H1 (cell line): ENCODE measurements around the gene MAP4K1. TPM values are rescaled to one million over a fixed set of nuclear protein-coding genes. Genes with fewer than 3 reads are reported as not detected.

Source experiments
- CTCF ChIA-PET: fragments of 300-600 bp; sonication (Branson Sonifier 250); formaldehyde crosslinking; loops from one replicate; lab custom pipeline; 2021; ENCODE audit not compliant: partially characterized antibody; lab: Charles Lee
- POLR2A ChIA-PET: fragments of 300-600 bp; sonication (Branson Sonifier 250); formaldehyde crosslinking; loops from one replicate; lab custom pipeline; 2021; ENCODE audit warnings: inconsistent platforms; ENCODE audit not compliant: partially characterized antibody; lab: Charles Lee
- DNase-seq, 2 experiments: peaks; one replicate each; pipeline versions ENCODE4 v3.0.0 to v3.0.0-alpha.2; 2010 to 2022; ENCODE audit warnings: low spot score in 2 of 2, low read depth in 1 of 2, mixed read lengths in 1 of 2
- FAIRE-seq: peaks from 2 replicates; lab custom pipeline; 2011; peaks lifted over from hg19 to GRCh38; lab: Jason Lieb, UNC
- H2AFZ ChIP-seq: 2 replicates; pipeline ENCODE4 v1.8.1; 2012; ENCODE audit warnings: low read length, inconsistent platforms
- H2AK5ac ChIP-seq: 2 replicates; pipeline ENCODE4 v1.6.1; 2013; ENCODE audit warnings: low read depth, low read length
- H2BK120ac ChIP-seq: replicated peaks from 2 replicates; pipeline ENCODE3; 2013; ENCODE audit warnings: low read depth, low read length, inconsistent platforms
- H2BK12ac ChIP-seq: 2 replicates; pipeline ENCODE4 v1.6.1; 2013; ENCODE audit warnings: low read depth, low read length
- H2BK15ac ChIP-seq: 2 replicates; pipeline ENCODE4 v1.6.1; 2013; ENCODE audit warnings: low read length
- H2BK20ac ChIP-seq: 2 replicates; pipeline ENCODE4 v1.6.1; 2013; ENCODE audit warnings: low read length
- H2BK5ac ChIP-seq: 2 replicates; pipeline ENCODE4 v1.6.1; 2013; ENCODE audit warnings: low read depth, low read length
- H3K14ac ChIP-seq: 2 replicates; pipeline ENCODE4 v1.6.1; 2013; ENCODE audit warnings: inconsistent platforms; ENCODE audit not compliant: insufficient read length
- H3K18ac ChIP-seq: 2 replicates; pipeline ENCODE4 v1.6.1; 2013; ENCODE audit warnings: low read length; ENCODE audit errors: extremely low read depth
- H3K23ac ChIP-seq: 2 replicates; pipeline ENCODE4 v1.6.1; 2013; ENCODE audit warnings: inconsistent platforms; ENCODE audit not compliant: insufficient read length
- H3K23me2 ChIP-seq: 2 replicates; pipeline ENCODE4 v1.6.1; 2013; ENCODE audit warnings: low read depth, low read length
- H3K27ac ChIP-seq: 2 replicates; pipeline ENCODE4 v1.6.1; 2011; ENCODE audit warnings: low read depth, low read length, inconsistent platforms
- H3K27me3 ChIP-seq, 4 experiments: replicated peaks in 1 of 4; 1 replicate in 1 of 4; 2 replicates in 3 of 4; pipeline versions ENCODE4 v1.6.1 to v1.8.1; 2011 to 2013; ENCODE audit warnings: low read length in 3 of 4, mild to moderate bottlenecking in 3 of 4, inconsistent platforms in 2 of 4, mixed read lengths in 2 of 4, moderate library complexity in 1 of 4; ENCODE audit not compliant: control insufficient read depth in 3 of 4, insufficient read depth in 3 of 4; ENCODE audit errors: extremely low read depth in 1 of 4
- H3K36me3 ChIP-seq, 4 experiments: 2 replicates each; pipeline versions ENCODE4 v1.6.1 to v1.8.1; 2011 to 2013; ENCODE audit warnings: mild to moderate bottlenecking in 4 of 4, low read length in 3 of 4, moderate library complexity in 2 of 4, control low read depth in 1 of 4, inconsistent platforms in 1 of 4; ENCODE audit not compliant: insufficient read depth in 4 of 4, control insufficient read depth in 2 of 4
- H3K4ac ChIP-seq: replicated peaks from 2 replicates; pipeline ENCODE3; 2013; ENCODE audit warnings: low read length, low read depth, mixed read lengths, inconsistent platforms; ENCODE audit not compliant: insufficient read length
- H3K4me1 ChIP-seq, 4 experiments: replicated peaks in 1 of 4; 1 replicate in 1 of 4; 2 replicates in 3 of 4; pipeline versions ENCODE4 v1.6.1 to v1.8.1; 2011 to 2013; ENCODE audit warnings: low read length in 3 of 4, inconsistent platforms in 2 of 4, mixed read lengths in 1 of 4; ENCODE audit not compliant: insufficient read depth in 4 of 4, control insufficient read depth in 3 of 4
- H3K4me2 ChIP-seq, 2 experiments: 2 replicates each; pipeline versions ENCODE4 v1.6.1 to v1.8.1; 2011 to 2013; ENCODE audit warnings: low read depth in 2 of 2, low read length in 2 of 2, control low read depth in 1 of 2, inconsistent platforms in 1 of 2, mild to moderate bottlenecking in 1 of 2; ENCODE audit not compliant: insufficient read depth in 1 of 2
- H3K4me3 ChIP-seq, 4 experiments: fragments of 200-600, 300-600 bp in 1 of 4; sonication (generic), shearing (Covaris generic), sonication (Bioruptor Twin) in 1 of 4; 2 replicates each; pipeline versions ENCODE4 v1.5.1 to v1.8.1; 2011 to 2016; ENCODE audit warnings: low read length in 4 of 4, low read depth in 3 of 4, control low read depth in 2 of 4, inconsistent platforms in 2 of 4, mild to moderate bottlenecking in 2 of 4, mixed read lengths in 1 of 4, moderate library complexity in 1 of 4; ENCODE audit not compliant: insufficient read depth in 2 of 4; ENCODE audit errors: extremely low read depth in 1 of 4
- H3K56ac ChIP-seq: replicated peaks from 2 replicates; pipeline ENCODE3; 2013; ENCODE audit warnings: low read depth, mild to moderate bottlenecking, mixed read lengths, low read length, inconsistent platforms; ENCODE audit not compliant: insufficient read length
- H3K79me1 ChIP-seq: 2 replicates; pipeline ENCODE4 v1.6.1; 2013; ENCODE audit warnings: low read depth, low read length, control low read depth
- H3K79me2 ChIP-seq, 2 experiments: 2 replicates each; pipeline versions ENCODE4 v1.6.1 to v1.8.1; 2012 to 2013; ENCODE audit warnings: low read length in 2 of 2, mild to moderate bottlenecking in 2 of 2, inconsistent platforms in 1 of 2; ENCODE audit not compliant: insufficient read depth in 2 of 2, control insufficient read depth in 1 of 2
- H3K9ac ChIP-seq, 4 experiments: replicated peaks in 1 of 4; 1 replicate in 1 of 4; 2 replicates in 3 of 4; pipeline versions ENCODE4 v1.6.1 to v1.8.1; 2011 to 2013; ENCODE audit warnings: low read depth in 3 of 4, low read length in 3 of 4, control low read depth in 2 of 4, mild to moderate bottlenecking in 2 of 4, moderate library complexity in 2 of 4, inconsistent platforms in 1 of 4; ENCODE audit errors: extremely low read depth in 1 of 4
- H3K9me3 ChIP-seq, 2 experiments: 2 replicates each; pipeline versions ENCODE4 v1.6.1 to v1.8.1; 2012 to 2013; ENCODE audit warnings: mild to moderate bottlenecking in 2 of 2, moderate library complexity in 2 of 2, control low read depth in 1 of 2, inconsistent platforms in 1 of 2, low read depth in 1 of 2, low read length in 1 of 2, mixed read lengths in 1 of 2; ENCODE audit not compliant: insufficient read depth in 2 of 2
- H4K20me1 ChIP-seq, 2 experiments: replicated peaks in 1 of 2; 2 replicates each; pipeline versions ENCODE3 to v1.8.1; 2011 to 2013; ENCODE audit warnings: inconsistent platforms in 2 of 2, low read length in 2 of 2, mild to moderate bottlenecking in 1 of 2; ENCODE audit not compliant: insufficient read depth in 2 of 2, control insufficient read depth in 1 of 2
- H4K5ac ChIP-seq: 2 replicates; pipeline ENCODE4 v1.6.1; 2013; ENCODE audit warnings: low read length, low read depth, mixed read lengths, inconsistent platforms; ENCODE audit not compliant: insufficient read length
- H4K8ac ChIP-seq: 2 replicates; pipeline ENCODE4 v1.8.0; 2013; ENCODE audit warnings: mild to moderate bottlenecking, moderate library complexity, low read length, inconsistent platforms; ENCODE audit not compliant: insufficient read depth; ENCODE audit errors: extremely low read depth
- H4K91ac ChIP-seq: replicated peaks from 2 replicates; pipeline ENCODE3; 2013; ENCODE audit warnings: low read length, mixed read lengths, inconsistent platforms; ENCODE audit not compliant: insufficient read length
- EGR1 ChIP-seq: IDR thresholded peaks from 2 replicates; pipeline ENCODE4 v1.6.1; 2011; ENCODE audit warnings: low read depth, low read length, borderline replicate concordance
- NANOG ChIP-seq: IDR thresholded peaks from 2 replicates; pipeline ENCODE4 v1.6.1; 2011; ENCODE audit warnings: low read length, low read depth, mild to moderate bottlenecking, inconsistent platforms; ENCODE audit not compliant: insufficient read depth, poor library complexity, severe bottlenecking
- POLR2A ChIP-seq, 2 experiments: IDR thresholded peaks; 1 replicate in 1 of 2; 2 replicates in 1 of 2; pipeline ENCODE4 v1.6.1; 2011; ENCODE audit warnings: low read depth in 2 of 2, low read length in 2 of 2, mild to moderate bottlenecking in 2 of 2; ENCODE audit errors: control extremely low read depth in 1 of 2
- POLR2AphosphoS5 ChIP-seq: IDR thresholded peaks from 2 replicates; pipeline ENCODE4 v1.6.1; 2011; ENCODE audit warnings: low read depth, low read length
- RAD21 ChIP-seq, 2 experiments: IDR thresholded peaks in 1 of 2; conservative IDR thresholded peaks in 1 of 2; 2 replicates each; pipeline ENCODE4 v1.6.1; 2011; ENCODE audit warnings: low read depth in 2 of 2, low read length in 2 of 2, improper control_type of control experiment in 1 of 2, inconsistent platforms in 1 of 2, mild to moderate bottlenecking in 1 of 2, moderate library complexity in 1 of 2
- RXRA ChIP-seq: IDR thresholded peaks from 2 replicates; pipeline ENCODE4 v1.6.1; 2011; ENCODE audit warnings: low read depth, mild to moderate bottlenecking, low read length, moderate library complexity; ENCODE audit not compliant: insufficient read depth
- TAF1 ChIP-seq: IDR thresholded peaks from 2 replicates; pipeline ENCODE4 v1.6.1; 2011; ENCODE audit warnings: mild to moderate bottlenecking, low read depth, low read length
- TCF12 ChIP-seq: IDR thresholded peaks from 2 replicates; pipeline ENCODE4 v1.6.1; 2011; ENCODE audit warnings: low read depth, mild to moderate bottlenecking, low read length
- WGBS, 2 experiments: shearing (Covaris generic) in 1 of 2; methylation state at CpG; one replicate each; pipeline versions ENCODE4 v1.1.6 to v1.1.7; 2013 to 2015; ENCODE audit warnings: low lambda C conversion rate in 2 of 2, mixed read lengths in 2 of 2, inconsistent platforms in 1 of 2, low coverage in 1 of 2, missing lambda C conversion rate in 1 of 2; ENCODE audit not compliant: insufficient replicate concordance in 2 of 2, insufficient coverage in 1 of 2, insufficient read length in 1 of 2; ENCODE audit errors: extremely low coverage in 1 of 2, missing lambda C conversion rate in 1 of 2; 5-methylcytosine and 5-hydroxymethylcytosine counted together
- polyA plus RNA-seq, 7 experiments: library from polyadenylated mRNA; depleted of rRNA in 3 of 7; stranded (reverse) in 5 of 7; unstranded in 2 of 7; fragments of >200 nt in 5 of 7; fragments of 200-250 nt in 2 of 7; gene quantifications; 1 replicate in 5 of 7; 2 replicates in 1 of 7; 4 replicates in 1 of 7; pipeline versions ENCODE4 v1.2.1 to v1.2.3, GENCODE V29; 2011 to 2013; ENCODE audit warnings: missing spikeins in 2 of 7, mixed read lengths in 2 of 7
- total RNA-seq: library from RNA; stranded (reverse); fragmentation: NEBNext Ultra II Directional; extraction: Animal tissue kit (Norgen Biotek cat#: 25700); gene quantifications from 2 replicates; pipeline ENCODE4 v1.2.1, GENCODE V29; 2021

The MAP4K1 gene
- total and polyA plus RNA-seq, 2 of the 8 experiments (the other 6 are each of a cell fraction or from before 2014, with no cell fraction given) = 9.0 to 10.4 TPM

DNA sequence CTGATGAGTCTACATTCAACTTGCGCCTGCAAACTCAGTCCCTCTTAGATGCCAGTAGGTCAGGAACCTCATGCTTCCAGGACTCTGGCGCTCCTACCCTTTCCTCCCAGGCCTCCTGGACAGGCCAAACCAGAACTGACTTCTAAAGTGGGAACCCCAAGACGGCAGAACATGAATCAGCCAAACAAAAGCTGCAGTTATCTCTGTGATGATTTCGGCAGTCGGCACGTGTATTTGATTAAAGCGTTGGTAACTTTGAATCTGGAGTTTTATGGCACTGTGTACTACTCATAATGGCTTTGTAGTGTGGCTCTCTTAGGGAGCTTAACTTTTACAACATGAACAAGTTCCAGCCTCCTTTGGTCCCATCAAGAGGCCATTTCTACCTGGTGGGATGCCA lies 43.4 kb upstream of the MAP4K1 start:
- H3K4me3 ChIP-seq = no peak overlapping the region
- H2BK5ac ChIP-seq = no peak overlapping the region
- H3K4me1 ChIP-seq = peaks cover 36 to 54% (median 44%) of the 10 kb centered on the region in 4 experiments
- no peaks in the 10 kb centered on the region for H3K9me3 ChIP-seq
- H3K27ac ChIP-seq = no peak overlapping the region
- H3K23me2 ChIP-seq = no peaks in the 10 kb centered on the region
- no peak overlapping the region for H2BK15ac ChIP-seq
- no peaks in the 10 kb centered on the region for H3K27me3 ChIP-seq
- H2BK12ac ChIP-seq = no peak overlapping the region
- H4K8ac ChIP-seq = no peak overlapping the region
- H3K79me2 ChIP-seq = peaks cover 20 to 91% of the 10 kb centered on the region in 2 experiments
- DNase-seq (no peak), FAIRE-seq (no peak)
- H2BK20ac ChIP-seq = no peak overlapping the region
- H4K91ac ChIP-seq = no peak overlapping the region
- CTCF ChIA-PET = interaction anchor here (0.6 to 1.3 kb wide), 6 partner anchors 10 to 153 kb away, joined by 3 to 6 read pairs (median 4); no protein-coding TSS in a partner anchor
- H3K56ac ChIP-seq = no peak overlapping the region
- no peak overlapping the region for H3K9ac ChIP-seq
- H3K79me1 ChIP-seq = peaks cover 30% of the 10 kb centered on the region
- WGBS, 2 experiments = 74% methylated on average over 7 of the region's 7 CpGs; no CpG with 5 or more reads in 1 of the 2 experiments
- H4K20me1 ChIP-seq = peaks cover 11 to 47% of the 10 kb centered on the region in 2 experiments
- no peak overlapping the region for H3K18ac ChIP-seq
- H2AFZ ChIP-seq = no peak overlapping the region
- H3K4me2 ChIP-seq = no peak overlapping the region
- TF ChIP-seq TAF1 (no peak), POLR2AphosphoS5 (peak; percentile 47; the same call in 1 of the 2 replicates), RAD21 (IDR thresholded peaks at IDR 0.05 in 1 of 2, conservative IDR thresholded peaks at IDR 0.05 in 1 of 2; ENCODE audit: low read depth in 2 of 2, low read length in 2 of 2) (no peak), EGR1 (no peak), TCF12 (no peak), POLR2A (IDR thresholded peaks at IDR 0.05; ENCODE audit: control extremely low read depth in 1 of 2, low read depth in 2 of 2, low read length in 2 of 2) (peak in 1 of 2 experiments; percentile 43; a peak in 1 of 3 replicates), NANOG (peak; percentile 67), RXRA (no peak)
- H3K14ac ChIP-seq = no peak overlapping the region
- H3K23ac ChIP-seq = no peak overlapping the region
- no peak overlapping the region for H4K5ac ChIP-seq
- H3K4ac ChIP-seq = no peak overlapping the region
- POLR2A ChIA-PET = interaction anchor here (1.2 to 21.5 kb wide), 5 partner anchors 10 to 45 kb away, joined by 6 to 495 read pairs (median 19); partner anchors contain the start of gene ACTN4
- 0 out of 2 replicates have a peak overlapping the region, but pooled peaks have one; percentile 29 for H2AK5ac ChIP-seq
- no peak overlapping the region for H2BK120ac ChIP-seq
- H3K36me3 ChIP-seq = no peaks in the 10 kb centered on the region; a peak in 1 of 8 replicates
